Retinal pigment epithelial cell (primary cell): Measurements from ENCODE around the gene FMNL2.

Source experiments
- DNase-seq: peaks from one replicate; pipeline ENCODE4 v3.0.0-alpha.2; 2010; ENCODE audit warnings: low read depth
- H3K4me3 ChIP-seq: 2 replicates; pipeline ENCODE4 v1.5.1; 2011; ENCODE audit warnings: mild to moderate bottlenecking, low read length, control low read depth, moderate library complexity
- CTCF ChIP-seq: conservative IDR thresholded peaks from 2 replicates; pipeline ENCODE4 v1.5.1; 2011; ENCODE audit warnings: low read depth, low read length, control low read depth, inconsistent platforms

The FMNL2 gene

GRCh38 chr2:152350155-152350679 is 15.2 kb downstream of the FMNL2 start:
- TF ChIP-seq CTCF = no peak
- no peak overlapping the region for H3K4me3 ChIP-seq
- DNase-seq = no peak

- TF ChIP-seq CTCF = no peak
- H3K4me3 ChIP-seq = no peak overlapping the region
- no peak for DNase-seq
These were observed 17.6 kb downstream of the FMNL2 start for GRCh38 chr2:152352616-152353015.

GRCh38 chr2:152353364-152353763 is 18.4 kb downstream of the FMNL2 start:
- TF ChIP-seq CTCF = no peak
- no peak for DNase-seq
- no peak overlapping the region for H3K4me3 ChIP-seq

- no peak for TF ChIP-seq CTCF
- DNase-seq = no peak
- H3K4me3 ChIP-seq = no peak overlapping the region
These were observed 19.2 kb downstream of the FMNL2 start for GRCh38 chr2:152354069-152354755.

- no peak for TF ChIP-seq CTCF
- no peak overlapping the region for H3K4me3 ChIP-seq
- DNase-seq = no peak
These were observed 19.9 kb downstream of the FMNL2 start for GRCh38 chr2:152354909-152355308.

- H3K4me3 ChIP-seq = no peak overlapping the region
- no peak for TF ChIP-seq CTCF
- no peak for DNase-seq
These were observed 20.4 kb downstream of the FMNL2 start for GRCh38 chr2:152355409-152355831.
